SK-N-SH (cell line): ENCODE data around the gene AADAT.

Source experiments
- CHD2 ChIP-seq: fragments of 150-350 bp; IDR thresholded peaks from 2 replicates; pipeline ENCODE4 v1.6.1; 2018; ENCODE audit warnings: low read length; ENCODE audit not compliant: partially characterized antibody
- CTCF ChIP-seq: fragments of 200-600 bp; sonication (generic); IDR thresholded peaks from 2 replicates; pipeline ENCODE4 v1.6.1; 2017; ENCODE audit warnings: antibody characterized with exemption, mild to moderate bottlenecking, moderate library complexity
- ELF1 ChIP-seq: IDR thresholded peaks from 2 replicates; pipeline ENCODE4 v1.4.0; 2012
- EP300 ChIP-seq, 2 experiments: IDR thresholded peaks; 2 replicates each; pipeline versions ENCODE4 v1.4.0 to v1.6.1; 2012; ENCODE audit warnings: borderline replicate concordance in 1 of 2, low read depth in 1 of 2, low read length in 1 of 2
- NFIC ChIP-seq: IDR thresholded peaks from 2 replicates; pipeline ENCODE4 v1.4.0; 2012; ENCODE audit warnings: borderline replicate concordance
- TF ChIP-seq, protein P1 (sequence below): IDR thresholded peaks from 2 replicates; pipeline ENCODE4 v1.6.1; 2012; ENCODE audit warnings: mild to moderate bottlenecking, low read depth, low read length, moderate library complexity
- TF ChIP-seq, protein P2 (sequence below): IDR thresholded peaks from 2 replicates; pipeline ENCODE4 v1.4.0; 2012; ENCODE audit warnings: low read depth

DNA sequence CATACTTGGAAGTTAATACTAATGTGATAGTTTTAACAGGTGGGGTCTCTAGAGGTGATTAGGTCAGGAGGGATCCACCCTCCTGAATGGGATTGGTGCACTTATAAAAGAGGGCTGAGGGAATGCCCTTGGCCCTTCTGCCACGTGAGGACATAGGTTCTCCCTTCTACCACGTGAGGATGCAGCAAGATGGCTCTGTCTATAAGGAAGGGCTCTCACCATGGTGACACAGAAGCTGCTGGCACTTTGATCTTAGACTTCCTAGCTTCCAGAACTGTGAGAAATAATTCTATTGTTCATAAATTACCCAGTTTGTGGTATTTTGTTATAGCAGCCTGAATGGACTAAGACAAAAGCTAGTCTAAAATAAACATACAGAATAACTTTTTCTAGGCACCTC lies 1.0 kb downstream of the AADAT start:
- no peak for TF ChIP-seq CTCF
- TF ChIP-seq NFIC, result no peak
- TF ChIP-seq, protein P1, sequence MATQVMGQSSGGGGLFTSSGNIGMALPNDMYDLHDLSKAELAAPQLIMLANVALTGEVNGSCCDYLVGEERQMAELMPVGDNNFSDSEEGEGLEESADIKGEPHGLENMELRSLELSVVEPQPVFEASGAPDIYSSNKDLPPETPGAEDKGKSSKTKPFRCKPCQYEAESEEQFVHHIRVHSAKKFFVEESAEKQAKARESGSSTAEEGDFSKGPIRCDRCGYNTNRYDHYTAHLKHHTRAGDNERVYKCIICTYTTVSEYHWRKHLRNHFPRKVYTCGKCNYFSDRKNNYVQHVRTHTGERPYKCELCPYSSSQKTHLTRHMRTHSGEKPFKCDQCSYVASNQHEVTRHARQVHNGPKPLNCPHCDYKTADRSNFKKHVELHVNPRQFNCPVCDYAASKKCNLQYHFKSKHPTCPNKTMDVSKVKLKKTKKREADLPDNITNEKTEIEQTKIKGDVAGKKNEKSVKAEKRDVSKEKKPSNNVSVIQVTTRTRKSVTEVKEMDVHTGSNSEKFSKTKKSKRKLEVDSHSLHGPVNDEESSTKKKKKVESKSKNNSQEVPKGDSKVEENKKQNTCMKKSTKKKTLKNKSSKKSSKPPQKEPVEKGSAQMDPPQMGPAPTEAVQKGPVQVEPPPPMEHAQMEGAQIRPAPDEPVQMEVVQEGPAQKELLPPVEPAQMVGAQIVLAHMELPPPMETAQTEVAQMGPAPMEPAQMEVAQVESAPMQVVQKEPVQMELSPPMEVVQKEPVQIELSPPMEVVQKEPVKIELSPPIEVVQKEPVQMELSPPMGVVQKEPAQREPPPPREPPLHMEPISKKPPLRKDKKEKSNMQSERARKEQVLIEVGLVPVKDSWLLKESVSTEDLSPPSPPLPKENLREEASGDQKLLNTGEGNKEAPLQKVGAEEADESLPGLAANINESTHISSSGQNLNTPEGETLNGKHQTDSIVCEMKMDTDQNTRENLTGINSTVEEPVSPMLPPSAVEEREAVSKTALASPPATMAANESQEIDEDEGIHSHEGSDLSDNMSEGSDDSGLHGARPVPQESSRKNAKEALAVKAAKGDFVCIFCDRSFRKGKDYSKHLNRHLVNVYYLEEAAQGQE, result no peak
- TF ChIP-seq CHD2, result no peak
- no peak for TF ChIP-seq ELF1
- no peak for TF ChIP-seq EP300 (IDR thresholded peaks at IDR 0.05; ENCODE audit: borderline replicate concordance in 1 of 2, low read depth in 1 of 2, low read length in 1 of 2)
- TF ChIP-seq, protein P2, sequence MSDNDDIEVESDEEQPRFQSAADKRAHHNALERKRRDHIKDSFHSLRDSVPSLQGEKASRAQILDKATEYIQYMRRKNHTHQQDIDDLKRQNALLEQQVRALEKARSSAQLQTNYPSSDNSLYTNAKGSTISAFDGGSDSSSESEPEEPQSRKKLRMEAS, result no peak
